MCF 10A (cell line): ENCODE data around the gene C19orf53. TPM values are rescaled to one million over a fixed set of nuclear protein-coding genes. Genes with fewer than 3 reads are reported as not detected.
A peak's percentile ranks its signal among the peaks of the same experiment; 100 is the strongest.

Experiments used
- BruUV-seq: library from RNA; stranded (reverse); fragments of 400-500 nt; replicated peaks from 2 replicates; lab custom pipeline; 2021; lab: Mats Ljungman, UMichigan
- CTCF ChIA-PET: fragments of 300-600 bp; sonication (Branson Sonifier 250); formaldehyde crosslinking; extraction: SDS; loops from one replicate; lab custom pipeline; 2021; ENCODE audit warnings: antibody characterized with exemption, inconsistent platforms; lab: Yijun Ruan, JAX
- POLR2A ChIA-PET: fragments of 300-600, 350-650 bp; sonication (Branson Sonifier 250); formaldehyde crosslinking; extraction: SDS; loops from one replicate; lab custom pipeline; 2020; ENCODE audit warnings: antibody characterized with exemption, inconsistent platforms; lab: Yijun Ruan, JAX
- DNase-seq: peaks from one replicate; pipeline ENCODE4 v3.0.0-alpha.2; 2018; ENCODE audit not compliant: unreplicated experiment
- H3K27ac Mint-ChIP-seq: one replicate; pipeline ENCODE4 v1.8.0; 2022; ENCODE audit warnings: mild to moderate bottlenecking, low read depth, mixed read lengths; ENCODE audit not compliant: unreplicated experiment
- H3K27me3 Mint-ChIP-seq: one replicate; pipeline ENCODE4 v1.8.0; 2022; ENCODE audit warnings: mixed read lengths; ENCODE audit not compliant: insufficient read depth, unreplicated experiment
- H3K36me3 Mint-ChIP-seq: one replicate; pipeline ENCODE4 v1.8.0; 2022; ENCODE audit warnings: mild to moderate bottlenecking, moderate library complexity, mixed read lengths; ENCODE audit not compliant: insufficient read depth, unreplicated experiment
- H3K4me1 Mint-ChIP-seq: one replicate; pipeline ENCODE4 v1.8.0; 2022; ENCODE audit warnings: mixed read lengths; ENCODE audit not compliant: insufficient read depth, unreplicated experiment
- H3K4me3 Mint-ChIP-seq: one replicate; pipeline ENCODE4 v1.8.0; 2022; ENCODE audit warnings: mild to moderate bottlenecking, moderate library complexity, mixed read lengths; ENCODE audit not compliant: unreplicated experiment
- H3K9me3 Mint-ChIP-seq: one replicate; pipeline ENCODE4 v1.8.0; 2022; ENCODE audit warnings: mixed read lengths; ENCODE audit not compliant: unreplicated experiment
- CTCF ChIP-seq: fragments of 200-600 bp; IDR thresholded peaks from one replicate; pipeline ENCODE4 v1.8.0; 2022; ENCODE audit warnings: antibody characterized with exemption, mild to moderate bottlenecking; ENCODE audit not compliant: unreplicated experiment
- intact Hi-C: fragments of 100-400 bp; cut with micrococcal nuclease; formaldehyde crosslinking; loops from 2 replicates; pipeline ENCODE4 v1.14.1; 2022
- total RNA-seq: library from RNA; stranded (reverse); gene quantifications from 2 replicates; pipeline ENCODE4 v1.2.3, GENCODE V29; 2022

Gene C19orf53
- total RNA-seq, 1 experiment from 2014 or later: 101 TPM

DNA sequence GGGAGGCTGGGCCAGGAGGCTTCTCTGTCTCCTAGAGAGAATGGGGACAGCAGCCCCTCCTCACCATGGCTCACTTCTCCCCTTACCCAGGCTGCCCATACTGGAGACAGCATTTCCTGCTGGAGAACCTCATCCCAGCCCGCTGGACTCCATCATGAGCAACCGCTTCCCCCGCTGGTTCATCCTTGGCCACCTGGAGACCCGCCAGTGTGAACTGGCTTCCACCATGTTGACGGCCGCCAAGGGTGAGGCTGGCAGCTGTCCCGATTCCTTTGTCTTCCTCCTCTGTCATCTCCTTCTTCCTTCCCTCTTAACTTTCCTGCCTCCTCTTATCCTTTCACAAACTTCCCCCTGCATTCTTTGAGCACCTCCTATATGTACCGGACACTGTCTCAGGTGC, 49.0 kb downstream of the C19orf53 start:
- no peak overlapping the region for H3K27ac Mint-ChIP-seq
- H3K9me3 Mint-ChIP-seq: no peaks in the 10 kb centered on the region

GRCh38 chr19:13823901-13824300, 49.6 kb downstream of the C19orf53 start:
- POLR2A ChIA-PET: interaction anchor here (1.2 to 1.8 kb wide), 4 partner anchors 8 to 26 kb away, joined by 3 to 7 read pairs (median 4); no protein-coding TSS in a partner anchor
- no peak for TF ChIP-seq CTCF
- Mint-ChIP-seq H3K9me3 (no peaks in the 10 kb centered on the region), H3K4me1 (peaks cover 22% of the 10 kb centered on the region), H3K27me3 (no peaks in the 10 kb centered on the region), H3K4me3 (no peak overlapping the region), H3K27ac (no peak overlapping the region), H3K36me3 (peaks cover 66% of the 10 kb centered on the region)
- CTCF ChIA-PET: interaction anchor here (0.7 kb wide), 1 partner anchor 22 kb away, joined by 4 read pairs; no protein-coding TSS in a partner anchor
- intact Hi-C loops: no loop called here
- no peak for DNase-seq
- BruUV-seq: no TSS peak

More for the DNA sequence above, 49.0 kb downstream of the C19orf53 start:
- H3K4me3 Mint-ChIP-seq: no peak overlapping the region
- DNase-seq: no peak
- peaks cover 60% of the 10 kb centered on the region for H3K36me3 Mint-ChIP-seq
- intact Hi-C loops: no loop called here
- BruUV-seq: no TSS peak
- peaks cover 22% of the 10 kb centered on the region for H3K4me1 Mint-ChIP-seq
- ChIA-PET CTCF (interaction anchor here (0.7 kb wide), 2 partner anchors 9 to 21 kb away, joined by 4 read pairs; no protein-coding TSS in a partner anchor), POLR2A (interaction anchor here (1.3 to 1.8 kb wide), 3 partner anchors 12 to 26 kb away, joined by 3 to 7 read pairs (median 4); no protein-coding TSS in a partner anchor)
- no peaks in the 10 kb centered on the region for H3K27me3 Mint-ChIP-seq
- TF ChIP-seq CTCF: no peak

DNA sequence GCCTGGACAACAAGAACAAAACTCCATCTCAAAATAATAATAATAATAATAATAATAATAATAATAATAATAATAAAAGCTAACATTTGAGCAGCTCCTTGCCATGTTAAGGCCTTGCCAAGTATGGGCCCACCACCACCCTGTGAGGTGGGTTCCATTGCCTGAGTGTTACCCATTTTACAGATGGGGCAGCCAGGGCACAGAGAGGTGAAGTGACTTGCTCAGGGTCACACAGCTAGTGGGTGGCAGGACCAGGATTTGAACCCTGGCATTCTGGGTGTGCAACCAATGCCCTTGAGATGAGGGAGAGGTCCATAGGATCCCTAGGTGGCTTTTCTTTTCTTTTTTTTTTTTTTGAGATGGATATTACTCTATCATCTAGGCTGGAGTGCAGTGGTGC, 50.4 kb downstream of the C19orf53 start:
- no peak for TF ChIP-seq CTCF
- H3K27me3 Mint-ChIP-seq: no peaks in the 10 kb centered on the region
- CTCF ChIA-PET: interaction anchor here (1.0 to 1.2 kb wide), 2 partner anchors 12 to 235 kb away, joined by 3 read pairs; no protein-coding TSS in a partner anchor
- peaks cover 74% of the 10 kb centered on the region for H3K36me3 Mint-ChIP-seq
- intact Hi-C loops: no loop called here
- H3K9me3 Mint-ChIP-seq: no peaks in the 10 kb centered on the region
- peaks cover 22% of the 10 kb centered on the region for H3K4me1 Mint-ChIP-seq
- H3K4me3 Mint-ChIP-seq: no peak overlapping the region
- BruUV-seq: no TSS peak
- no peak overlapping the region for H3K27ac Mint-ChIP-seq
- POLR2A ChIA-PET: interaction anchor here (0.8 to 1.8 kb wide), 5 partner anchors 9 to 33 kb away, joined by 3 to 7 read pairs (median 4); no protein-coding TSS in a partner anchor
- DNase-seq: no peak

DNA sequence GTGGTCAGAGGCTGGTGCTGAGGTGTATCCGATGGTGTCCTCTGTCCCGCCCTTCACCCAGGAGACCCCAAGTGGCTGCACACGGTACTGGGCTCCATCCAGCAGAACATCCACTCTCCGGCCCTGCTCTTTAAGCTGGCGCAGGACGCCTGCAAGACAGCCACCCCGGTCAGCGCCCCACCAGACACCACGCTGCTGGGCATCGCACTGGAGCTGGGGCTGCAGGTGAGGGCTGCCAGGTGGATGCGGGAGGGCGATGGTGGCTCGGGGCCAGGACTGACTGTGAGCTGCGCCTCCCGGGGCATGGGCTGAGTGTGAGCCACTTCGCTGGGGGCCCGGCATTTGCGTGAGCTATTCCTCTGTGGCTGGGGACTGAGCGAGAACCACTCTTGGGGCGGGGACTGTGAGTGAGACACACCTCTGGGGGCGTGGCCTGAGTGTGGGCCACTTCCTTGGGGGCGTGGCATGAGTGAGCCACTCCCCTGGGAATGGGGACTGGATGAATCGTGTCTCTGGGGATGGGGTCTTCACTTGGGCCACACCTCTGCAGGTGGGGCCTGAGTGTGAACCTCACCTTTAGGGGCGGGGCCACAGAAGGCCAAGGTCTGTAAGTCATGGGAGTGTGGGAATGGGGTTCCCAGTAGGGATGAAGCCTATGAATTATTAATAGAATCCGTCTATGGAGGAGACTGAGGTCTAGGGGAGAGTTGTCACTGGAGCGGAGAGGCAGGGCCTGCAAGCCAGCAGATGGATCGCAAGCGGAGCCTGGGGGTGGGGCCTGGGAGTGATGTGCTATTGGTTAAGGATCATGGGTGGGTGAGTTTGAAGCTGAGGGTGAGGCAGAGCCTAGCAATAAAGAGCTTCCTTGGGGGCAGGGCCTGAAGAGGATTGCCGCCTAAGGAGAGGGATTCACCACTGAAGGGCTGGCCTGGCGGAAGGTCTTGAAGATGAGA, 51.5 kb downstream of the C19orf53 start:
- Mint-ChIP-seq H3K27ac (no peak overlapping the region), H3K4me1 (peaks cover 18% of the 10 kb centered on the region), H3K36me3 (peaks cover 76% of the 10 kb centered on the region), H3K9me3 (no peaks in the 10 kb centered on the region), H3K4me3 (no peak overlapping the region), H3K27me3 (no peaks in the 10 kb centered on the region)
- BruUV-seq: no TSS peak
- no peak for TF ChIP-seq CTCF
- ChIA-PET POLR2A (no interaction called here), CTCF (interaction anchor here (0.5 to 1.2 kb wide), 5 partner anchors 11 to 673 kb away, joined by 3 to 4 read pairs (median 3); no protein-coding TSS in a partner anchor)
- DNase-seq: peak; percentile 50
- intact Hi-C loops: no loop called here
